Activated CD4-positive, alpha-beta T cell treated with anti-CD3 and anti-CD28 coated beads, Interleukin-2, amount 10 ng/mL, durations not matched to agents 7 days and 5 days (primary cell): ENCODE measurements around the gene DIP2A. TPM values are rescaled to one million over a fixed set of nuclear protein-coding genes. Genes with fewer than 3 reads are reported as not detected.

ENCODE experiments used
- CTCF ChIA-PET: fragments of 350-600 bp; sonication (Branson Sonifier 250); formaldehyde crosslinking; loops from one replicate; lab custom pipeline; 2021; ENCODE audit warnings: antibody characterized with exemption; lab: Charles Lee
- POLR2A ChIA-PET: fragments of 350-600 bp; sonication (Branson Sonifier 250); formaldehyde crosslinking; loops from one replicate; lab custom pipeline; 2021; ENCODE audit warnings: antibody characterized with exemption; lab: Charles Lee
- DNase-seq: peaks from one replicate; pipeline ENCODE4 v3.0.0-alpha.2; 2020
- H3K27ac Mint-ChIP-seq: one replicate; pipeline ENCODE4 v1.8.0; 2021; ENCODE audit warnings: mild to moderate bottlenecking, moderate library complexity, mixed read lengths
- H3K27me3 Mint-ChIP-seq: one replicate; pipeline ENCODE4 v1.8.0; 2021; ENCODE audit warnings: mixed read lengths
- H3K36me3 Mint-ChIP-seq: one replicate; pipeline ENCODE4 v1.8.0; 2021; ENCODE audit warnings: low read depth, mixed read lengths
- H3K4me1 Mint-ChIP-seq: one replicate; pipeline ENCODE4 v1.8.0; 2021; ENCODE audit warnings: mixed read lengths
- H3K4me3 Mint-ChIP-seq: one replicate; pipeline ENCODE4 v1.8.0; 2021; ENCODE audit warnings: mild to moderate bottlenecking, moderate library complexity, mixed read lengths
- H3K9me3 Mint-ChIP-seq: one replicate; pipeline ENCODE4 v1.8.0; 2021; ENCODE audit warnings: mixed read lengths
- total RNA-seq, 2 experiments: library from RNA; stranded (reverse); gene quantifications; one replicate each; pipeline ENCODE4 v1.2.3, GENCODE V29; 2021

Gene DIP2A
- total RNA-seq, 2 experiments from 2014 or later = 57.6 to 62.1 TPM

- CTCF ChIA-PET = no interaction called here
- Mint-ChIP-seq H3K9me3 (no peaks in the 10 kb centered on the region), H3K27ac (peak overlapping the region; percentile 64), H3K4me3 (no peak overlapping the region), H3K27me3 (no peaks in the 10 kb centered on the region), H3K4me1 (peaks cover 17% of the 10 kb centered on the region), H3K36me3 (peaks cover 31% of the 10 kb centered on the region)
- POLR2A ChIA-PET = no interaction called here
- DNase-seq = no peak
Measured at GRCh38 chr21:46420241-46421190, 38.2 kb upstream of the DIP2A start.

- ChIA-PET CTCF (no interaction called here), POLR2A (no interaction called here)
- DNase-seq = no peak
- Mint-ChIP-seq H3K4me3 (no peak overlapping the region), H3K27ac (no peak overlapping the region), H3K27me3 (no peaks in the 10 kb centered on the region), H3K4me1 (peaks cover 20% of the 10 kb centered on the region), H3K9me3 (no peaks in the 10 kb centered on the region), H3K36me3 (peaks cover 26% of the 10 kb centered on the region)
Measured at GRCh38 chr21:46421191-46421750, 37.4 kb upstream of the DIP2A start.

GRCh38 chr21:46421756-46422555 is 36.7 kb upstream of the DIP2A start:
- H3K36me3 Mint-ChIP-seq = peaks cover 25% of the 10 kb centered on the region
- H3K4me1 Mint-ChIP-seq = peaks cover 20% of the 10 kb centered on the region
- CTCF ChIA-PET = interaction anchor here (1.5 kb wide), 1 partner anchor 36 kb away, joined by 3 read pairs; no protein-coding TSS in a partner anchor
- no peaks in the 10 kb centered on the region for H3K9me3 Mint-ChIP-seq
- H3K27ac Mint-ChIP-seq = peak overlapping the region; percentile 73
- H3K4me3 Mint-ChIP-seq = no peak overlapping the region
- H3K27me3 Mint-ChIP-seq = no peaks in the 10 kb centered on the region
- POLR2A ChIA-PET = no interaction called here
- no peak for DNase-seq

- ChIA-PET POLR2A (no interaction called here), CTCF (interaction anchor here (1.5 kb wide), 1 partner anchor 35 kb away, joined by 3 read pairs; no protein-coding TSS in a partner anchor)
- Mint-ChIP-seq H3K27ac (peak overlapping the region; percentile 80), H3K4me3 (no peak overlapping the region), H3K4me1 (peaks cover 20% of the 10 kb centered on the region), H3K36me3 (peaks cover 30% of the 10 kb centered on the region), H3K27me3 (no peaks in the 10 kb centered on the region), H3K9me3 (no peaks in the 10 kb centered on the region)
- DNase-seq = no peak
Measured at GRCh38 chr21:46422636-46423241, 36.0 kb upstream of the DIP2A start.

GRCh38 chr21:46423546-46424038 is 35.1 kb upstream of the DIP2A start:
- POLR2A ChIA-PET = interaction anchor here (1.0 kb wide), 1 partner anchor 20 kb away, joined by 3 read pairs; no protein-coding TSS in a partner anchor
- no peaks in the 10 kb centered on the region for H3K27me3 Mint-ChIP-seq
- CTCF ChIA-PET = interaction anchor here (0.6 to 1.5 kb wide), 2 partner anchors 127 to 176 kb away, joined by 3 to 4 read pairs; no protein-coding TSS in a partner anchor
- peaks cover 28% of the 10 kb centered on the region for H3K36me3 Mint-ChIP-seq
- no peak for DNase-seq
- H3K4me1 Mint-ChIP-seq = peaks cover 20% of the 10 kb centered on the region
- H3K27ac Mint-ChIP-seq = peak overlapping the region; percentile 96
- no peaks in the 10 kb centered on the region for H3K9me3 Mint-ChIP-seq
- H3K4me3 Mint-ChIP-seq = no peak overlapping the region

- CTCF ChIA-PET = interaction anchor here (0.6 to 1.5 kb wide), 2 partner anchors 128 to 177 kb away, joined by 3 to 4 read pairs; no protein-coding TSS in a partner anchor
- Mint-ChIP-seq H3K36me3 (peaks cover 25% of the 10 kb centered on the region), H3K9me3 (no peaks in the 10 kb centered on the region), H3K4me3 (no peak overlapping the region), H3K27me3 (no peaks in the 10 kb centered on the region), H3K27ac (peak overlapping the region; percentile 96), H3K4me1 (peaks cover 20% of the 10 kb centered on the region)
- POLR2A ChIA-PET = interaction anchor here (1.0 kb wide), 1 partner anchor 19 kb away, joined by 3 read pairs; no protein-coding TSS in a partner anchor
- peak; percentile 28 for DNase-seq
Measured at GRCh38 chr21:46424039-46424591, 34.6 kb upstream of the DIP2A start.

GRCh38 chr21:46424621-46425020 is 34.1 kb upstream of the DIP2A start:
- DNase-seq = peak; percentile 31
- no peaks in the 10 kb centered on the region for H3K9me3 Mint-ChIP-seq
- H3K36me3 Mint-ChIP-seq = peaks cover 25% of the 10 kb centered on the region
- no peak overlapping the region for H3K4me3 Mint-ChIP-seq
- POLR2A ChIA-PET = no interaction called here
- H3K4me1 Mint-ChIP-seq = peaks cover 20% of the 10 kb centered on the region
- no peaks in the 10 kb centered on the region for H3K27me3 Mint-ChIP-seq
- CTCF ChIA-PET = interaction anchor here (1.5 kb wide), 1 partner anchor 128 kb away, joined by 4 read pairs; no protein-coding TSS in a partner anchor
- peak overlapping the region; percentile 96 for H3K27ac Mint-ChIP-seq

- Mint-ChIP-seq H3K4me1 (peaks cover 20% of the 10 kb centered on the region), H3K27ac (peak overlapping the region; percentile 96), H3K4me3 (no peak overlapping the region), H3K27me3 (no peaks in the 10 kb centered on the region), H3K9me3 (no peaks in the 10 kb centered on the region), H3K36me3 (peaks cover 25% of the 10 kb centered on the region)
- POLR2A ChIA-PET = no interaction called here
- CTCF ChIA-PET = interaction anchor here (1.5 kb wide), 1 partner anchor 128 kb away, joined by 4 read pairs; no protein-coding TSS in a partner anchor
- DNase-seq = no peak
Measured at GRCh38 chr21:46425041-46425440, 33.6 kb upstream of the DIP2A start.

GRCh38 chr21:46425571-46425970 is 33.1 kb upstream of the DIP2A start:
- no peaks in the 10 kb centered on the region for H3K27me3 Mint-ChIP-seq
- no peaks in the 10 kb centered on the region for H3K9me3 Mint-ChIP-seq
- peak; percentile 49 for DNase-seq
- peaks cover 21% of the 10 kb centered on the region for H3K36me3 Mint-ChIP-seq
- peak overlapping the region; percentile 19 for H3K4me3 Mint-ChIP-seq
- CTCF ChIA-PET = interaction anchor here (0.6 kb wide), 1 partner anchor 12 kb away, joined by 3 read pairs; no protein-coding TSS in a partner anchor
- H3K27ac Mint-ChIP-seq = peak overlapping the region; percentile 96
- POLR2A ChIA-PET = no interaction called here
- H3K4me1 Mint-ChIP-seq = peaks cover 20% of the 10 kb centered on the region

GRCh38 chr21:46426313-46427046 is 32.2 kb upstream of the DIP2A start:
- DNase-seq = no peak
- ChIA-PET CTCF (no interaction called here), POLR2A (no interaction called here)
- no peaks in the 10 kb centered on the region for H3K9me3 Mint-ChIP-seq
- no peaks in the 10 kb centered on the region for H3K27me3 Mint-ChIP-seq
- H3K27ac Mint-ChIP-seq = no peak overlapping the region
- H3K36me3 Mint-ChIP-seq = peaks cover 26% of the 10 kb centered on the region
- H3K4me3 Mint-ChIP-seq = no peak overlapping the region
- H3K4me1 Mint-ChIP-seq = peaks cover 20% of the 10 kb centered on the region

GRCh38 chr21:46427516-46427915 is 31.2 kb upstream of the DIP2A start:
- no peak overlapping the region for H3K27ac Mint-ChIP-seq
- CTCF ChIA-PET = no interaction called here
- peaks cover 20% of the 10 kb centered on the region for H3K4me1 Mint-ChIP-seq

More at GRCh38 chr21:46427516-46427915, 31.2 kb upstream of the DIP2A start:
- H3K36me3 Mint-ChIP-seq = peaks cover 34% of the 10 kb centered on the region
- no peak for DNase-seq
- POLR2A ChIA-PET = no interaction called here
- no peaks in the 10 kb centered on the region for H3K27me3 Mint-ChIP-seq
- no peak overlapping the region for H3K4me3 Mint-ChIP-seq
- no peaks in the 10 kb centered on the region for H3K9me3 Mint-ChIP-seq
